Measurements from ENCODE around the gene PPDPF.

GRCh38 chr20:63549019-63549418 lies 28.5 kb downstream of the PPDPF start:
- TF ChIP-seq FOS (IDR thresholded peaks at IDR 0.05; ENCODE audit: borderline replicate concordance, insufficient read depth, low read length), result no peak
- TF ChIP-seq CTCF (IDR thresholded peaks at IDR 0.05; ENCODE audit: extremely low read depth in 1 of 2, insufficient read depth in 1 of 2, low read depth in 1 of 2, low read length in 2 of 2), result no peak
